HG02981 (cell line): ENCODE measurements around the gene PDE9A.
"Not testable (repeated sequence)": the region's sequence is repeated elsewhere in the genome, so short reads cannot be mapped to it uniquely, and the experiment has no call there.

Source experiments
- ATAC-seq: cut with Tn5 transposase; IDR thresholded peaks from one replicate; pipeline ENCODE4 v1.9.1; 2021; ENCODE audit warnings: mild to moderate bottlenecking, moderate library complexity; ENCODE audit not compliant: unreplicated experiment

The PDE9A gene

GRCh38 chr21:42624095-42624790 lies 29.2 kb upstream of the PDE9A start:
- no peak for ATAC-seq

- no peak for ATAC-seq
Observed at GRCh38 chr21:42624936-42625335, 28.5 kb upstream of the PDE9A start.

DNA sequence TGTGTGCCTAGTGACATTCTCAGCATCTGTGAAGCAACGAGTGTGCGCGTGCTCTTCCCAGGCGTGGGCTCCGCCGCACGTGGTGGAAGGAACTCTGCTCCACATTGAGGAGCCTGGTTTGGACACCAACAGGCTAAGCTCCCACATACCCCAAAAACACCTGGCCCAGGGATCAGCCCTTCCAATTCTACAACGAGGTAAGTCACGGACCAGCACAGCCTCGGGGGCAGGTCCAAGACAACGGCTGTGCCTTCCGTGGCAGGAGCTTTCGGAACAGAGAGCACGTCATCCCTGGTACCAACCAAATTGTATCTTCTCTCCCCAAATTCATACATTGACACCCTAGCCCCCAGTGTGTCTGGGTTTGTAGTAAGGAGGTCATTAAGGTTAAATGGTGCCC lies 27.2 kb upstream of the PDE9A start:
- no peak for ATAC-seq

GRCh38 chr21:42627527-42628289 lies 25.7 kb upstream of the PDE9A start:
- ATAC-seq = no peak

DNA sequence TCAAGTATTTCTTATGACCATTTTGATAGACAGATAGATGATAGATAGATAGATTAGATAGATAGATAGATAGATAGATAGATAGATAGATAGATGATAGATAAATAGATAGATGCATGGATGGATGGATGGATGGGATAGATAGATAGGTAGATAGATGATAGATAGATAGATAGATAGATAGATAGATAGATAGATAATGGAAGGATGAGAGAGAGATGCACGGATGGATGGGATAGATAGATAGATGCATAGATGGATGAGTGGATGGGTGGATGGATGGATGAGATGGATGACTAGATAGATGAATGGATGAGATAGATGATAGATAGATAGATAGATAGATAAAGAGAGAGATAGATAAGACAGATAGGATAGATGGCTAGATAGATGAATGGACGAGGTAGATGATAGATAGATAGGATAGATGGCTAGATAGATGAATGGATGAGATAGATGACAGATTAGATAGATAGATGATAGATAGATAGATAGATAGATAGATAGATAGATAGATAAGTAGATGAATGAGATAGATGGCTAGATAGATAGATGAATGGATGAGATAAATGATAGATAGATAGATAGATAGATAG lies 24.9 kb upstream of the PDE9A start:
- ATAC-seq = not testable (repeated sequence)

DNA sequence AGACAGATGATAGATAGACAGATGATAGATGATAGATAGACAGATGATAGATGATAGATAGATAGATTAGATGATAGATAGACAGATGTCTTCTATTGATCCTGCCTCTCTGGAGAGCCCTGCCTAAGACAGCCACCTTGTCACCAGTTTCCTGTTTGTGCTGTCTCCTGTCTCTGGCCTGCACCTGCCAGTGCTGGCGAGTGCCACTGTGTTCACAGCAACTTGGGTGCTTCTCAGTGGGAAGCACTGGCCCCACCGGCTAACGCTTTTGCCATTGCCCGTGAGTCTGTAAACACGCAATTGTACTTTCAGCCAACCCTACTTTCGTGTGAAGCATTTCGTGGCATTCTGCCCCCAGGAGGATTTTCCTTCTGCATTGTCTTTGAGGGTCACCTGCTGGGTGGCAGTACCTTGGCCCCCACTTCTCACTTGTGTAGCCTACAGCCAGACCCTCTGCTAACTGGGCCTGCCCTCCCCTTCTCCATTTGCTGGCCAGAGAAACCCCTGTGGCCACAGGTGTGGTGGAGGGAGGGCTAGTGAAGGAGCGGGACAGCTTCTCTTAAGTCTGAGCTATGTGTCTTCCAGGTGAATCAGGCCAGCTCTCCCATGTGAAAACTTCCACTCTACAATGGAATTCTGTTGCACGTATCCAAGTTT lies 23.4 kb upstream of the PDE9A start:
- no peak for ATAC-seq

DNA sequence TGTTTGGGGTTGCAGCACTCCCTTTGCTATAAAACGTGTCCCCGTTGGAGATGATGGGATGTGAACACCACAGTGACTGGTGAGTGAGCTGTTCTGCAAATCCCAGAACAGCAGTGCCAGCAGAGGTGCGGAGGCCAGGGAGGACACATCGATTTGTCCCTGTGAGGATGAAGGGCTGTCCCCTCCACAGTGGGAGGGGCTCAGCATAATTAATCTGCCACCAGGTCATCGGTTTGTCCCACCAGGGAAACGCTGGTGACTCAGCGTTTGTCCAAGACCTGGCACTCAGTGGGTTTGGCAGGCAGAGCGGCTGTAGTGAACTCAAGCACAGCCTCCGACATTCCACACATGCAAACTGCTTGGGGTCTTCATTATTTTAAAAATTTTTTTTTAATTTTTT lies 22.8 kb upstream of the PDE9A start:
- no peak for ATAC-seq

GRCh38 chr21:42631142-42631541 lies 22.3 kb upstream of the PDE9A start:
- no peak for ATAC-seq

DNA sequence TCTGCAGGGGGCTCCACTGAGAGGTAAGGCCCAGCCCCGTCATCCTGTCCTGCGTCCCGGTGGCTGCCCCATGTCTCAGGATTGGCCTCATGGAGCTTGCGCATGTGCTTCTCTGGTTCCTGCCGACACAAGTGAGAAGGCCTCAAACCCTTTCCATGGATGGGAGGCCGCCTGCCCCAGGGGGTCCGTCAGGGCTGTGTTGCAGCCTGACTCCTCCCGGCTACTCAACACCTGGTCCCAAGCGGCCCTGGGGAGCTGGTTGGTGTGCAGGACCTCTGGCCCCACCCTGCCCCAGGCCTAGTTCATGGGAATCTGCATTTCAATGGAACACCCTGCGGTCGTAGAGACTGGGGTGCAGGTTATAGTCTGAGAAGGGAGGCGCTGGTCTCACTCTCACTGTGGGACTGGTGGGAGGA lies 21.1 kb upstream of the PDE9A start:
- no peak for ATAC-seq

GRCh38 chr21:42632771-42633690 lies 20.4 kb upstream of the PDE9A start:
- no peak for ATAC-seq

DNA sequence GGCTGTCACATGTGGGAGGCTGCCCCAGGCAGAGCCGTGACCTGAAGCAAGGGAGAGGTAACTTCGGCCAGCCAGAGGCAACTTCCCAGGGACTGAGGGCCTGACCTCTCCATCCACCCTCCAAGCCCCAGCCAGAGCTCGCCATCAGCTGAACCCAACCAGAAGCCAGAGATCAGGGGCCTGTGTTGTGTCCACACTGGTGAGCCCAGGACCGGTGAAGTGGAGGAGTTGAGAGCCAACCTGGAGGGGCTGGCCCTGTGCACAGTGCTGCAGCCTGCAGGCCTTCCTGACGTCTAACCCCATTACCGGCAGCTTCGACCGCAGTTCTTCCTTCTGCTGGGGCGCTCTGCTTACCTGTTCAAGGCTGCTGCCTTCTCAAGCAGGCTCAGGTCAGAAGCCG lies 19.6 kb upstream of the PDE9A start:
- ATAC-seq = no peak

DNA sequence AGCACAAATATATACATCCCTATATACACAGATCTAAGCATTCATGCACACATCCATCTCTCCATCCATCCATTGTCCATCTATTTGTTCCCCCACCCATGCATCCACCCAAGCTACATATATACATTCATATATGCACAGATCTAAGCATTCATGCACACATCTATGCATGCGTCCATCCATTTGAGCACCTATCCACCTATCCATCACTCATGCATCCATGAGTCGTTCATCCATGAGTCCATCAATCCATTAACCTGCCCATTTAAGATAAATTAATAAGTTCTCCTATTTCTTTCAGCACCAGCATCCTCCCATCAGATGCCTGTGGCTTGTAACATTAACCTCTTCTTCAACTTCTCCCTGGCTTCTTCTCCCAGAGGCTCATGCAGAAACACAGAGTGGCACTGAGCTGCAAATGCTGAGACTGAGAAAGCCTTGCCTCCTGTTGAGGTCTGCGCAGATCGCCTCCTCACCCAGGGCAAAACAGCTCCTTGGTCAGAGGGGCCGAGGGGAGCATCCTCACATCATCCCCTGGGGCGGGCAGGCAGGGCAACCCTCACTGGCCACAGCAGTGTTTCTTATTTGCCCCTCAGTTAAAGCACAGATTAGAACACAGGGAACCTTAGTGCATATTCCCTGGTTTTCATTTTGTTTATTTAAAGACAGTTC lies 17.4 kb upstream of the PDE9A start:
- ATAC-seq = no peak

DNA sequence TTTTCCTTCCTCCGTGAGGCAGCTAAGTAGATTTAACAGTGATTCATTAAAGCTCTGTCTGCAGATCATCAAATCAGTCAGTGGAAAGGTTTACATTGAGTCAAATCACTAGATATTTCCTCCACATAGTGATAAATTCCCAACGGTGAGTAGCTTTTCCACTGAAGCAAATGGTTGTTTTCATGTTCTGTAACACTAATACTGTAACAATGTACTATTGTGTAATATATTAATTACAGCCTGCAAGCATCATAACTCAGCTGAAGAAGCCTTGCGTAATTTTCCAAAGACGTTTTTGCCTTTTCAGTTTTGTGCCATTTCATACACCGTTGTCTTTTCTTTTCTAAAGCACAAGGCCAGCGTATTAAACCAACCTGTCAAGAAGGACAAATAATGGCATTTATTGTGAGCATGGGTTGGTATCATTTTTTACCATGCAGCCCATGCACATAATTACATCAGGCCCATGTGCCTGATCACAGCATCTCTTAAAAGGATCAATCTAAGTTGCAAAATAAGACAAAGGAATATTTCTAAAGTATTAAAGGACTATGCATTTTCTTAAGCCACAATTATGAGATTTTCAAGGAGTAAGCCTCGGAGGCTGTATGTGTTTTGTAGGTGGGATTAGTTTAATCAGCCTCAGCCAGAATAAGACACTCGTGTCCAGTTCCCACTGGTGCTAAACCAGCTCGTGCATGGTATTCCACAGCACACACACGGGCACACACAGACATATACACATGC lies 16.7 kb upstream of the PDE9A start:
- no peak for ATAC-seq

- ATAC-seq = no peak
Observed at GRCh38 chr21:42637267-42638041, 16.0 kb upstream of the PDE9A start.

GRCh38 chr21:42638266-42638863 lies 15.1 kb upstream of the PDE9A start:
- no peak for ATAC-seq

GRCh38 chr21:42639646-42640152 lies 13.7 kb upstream of the PDE9A start:
- no peak for ATAC-seq

GRCh38 chr21:42640486-42640885 lies 12.9 kb upstream of the PDE9A start:
- no peak for ATAC-seq
